GM19023 (cell line): ENCODE data around the gene SHF.

Experiments
- ATAC-seq: cut with Tn5 transposase; IDR thresholded peaks from one replicate; pipeline ENCODE4 v1.9.1; 2021; ENCODE audit warnings: mild to moderate bottlenecking, moderate library complexity; ENCODE audit not compliant: unreplicated experiment

Gene SHF

GRCh38 chr15:45128971-45129639, 58.7 kb downstream of the SHF start:
- ATAC-seq = no peak

- no peak for ATAC-seq
Observed at GRCh38 chr15:45126535-45127158, 61.1 kb downstream of the SHF start.

- ATAC-seq = no peak
Observed at GRCh38 chr15:45123397-45123796, 64.4 kb downstream of the SHF start.

- ATAC-seq = no peak
Observed at GRCh38 chr15:45122719-45123118, 65.0 kb downstream of the SHF start.

- ATAC-seq = no peak
Observed at GRCh38 chr15:45121706-45122417, 65.9 kb downstream of the SHF start.

GRCh38 chr15:45121020-45121419, 66.7 kb downstream of the SHF start:
- no peak for ATAC-seq

- ATAC-seq = no peak
Observed at GRCh38 chr15:45120081-45120972, 67.4 kb downstream of the SHF start.

- no peak for ATAC-seq
Observed at GRCh38 chr15:45118996-45119395, 68.8 kb downstream of the SHF start.

- peak; percentile 89 for ATAC-seq
Observed at GRCh38 chr15:45118131-45118588, 69.6 kb downstream of the SHF start.

GRCh38 chr15:45117308-45118130, 70.2 kb downstream of the SHF start:
- peak; percentile 15 for ATAC-seq
